HepG2 (cell line): ENCODE data around the gene MUTYH. TPM values are rescaled to one million over a fixed set of nuclear protein-coding genes. Genes with fewer than 3 reads are reported as not detected.

Experiments used
- ATAC-seq: fragments of 200-7000 bp; cut with Tn5 transposase; 3 replicates; pipeline ENCODE4 v1.9.1; 2020; ENCODE audit warnings: mild to moderate bottlenecking, moderate library complexity
- BruUV-seq: library from RNA; stranded (reverse); fragments of 400-500 nt; replicated peaks from 2 replicates; lab custom pipeline; 2021; lab: Mats Ljungman, UMichigan
- CTCF ChIA-PET: fragments of 300-600 bp; formaldehyde crosslinking; extraction: SDS; loops from one replicate; lab custom pipeline; 2021; ENCODE audit warnings: low total read pairs, inconsistent platforms, low intra/inter-chr PET ratio; lab: Yijun Ruan, JAX
- POLR2A ChIA-PET: fragments of 350-600 bp; sonication (Branson Sonifier 250); formaldehyde crosslinking; loops from one replicate; lab custom pipeline; 2020; ENCODE audit warnings: antibody characterized with exemption, inconsistent platforms; lab: Yijun Ruan, JAX
- DNase-seq: peaks from one replicate; pipeline ENCODE4 v3.0.0-alpha.2; 2015; ENCODE audit warnings: low spot score
- FAIRE-seq: peaks from 3 replicates; lab custom pipeline; 2011; peaks lifted over from hg19 to GRCh38; lab: Jason Lieb, UNC
- H2AFZ ChIP-seq: one replicate; pipeline ENCODE4 v1.6.1; 2011; ENCODE audit warnings: low read length, inconsistent platforms
- H3K27ac ChIP-seq: fragments of 300-600 bp; 3 replicates; pipeline ENCODE4 v1.8.0; 2011; ENCODE audit warnings: mixed run types, mild to moderate bottlenecking, mixed read lengths, low read length, inconsistent platforms; ENCODE audit not compliant: insufficient read depth; ENCODE audit errors: extremely low read length
- H3K27me3 ChIP-seq, 2 experiments: fragments of 200-600 bp in 1 of 2; 2 replicates in 1 of 2; 3 replicates in 1 of 2; pipeline versions ENCODE4 v1.6.0 to v1.8.0; 2011; ENCODE audit warnings: low read length in 2 of 2, mild to moderate bottlenecking in 2 of 2, moderate library complexity in 2 of 2, inconsistent platforms in 1 of 2; ENCODE audit not compliant: insufficient read depth in 2 of 2, control insufficient read depth in 1 of 2
- H3K36me3 ChIP-seq, 2 experiments: fragments of 200-600 bp in 1 of 2; replicated peaks in 1 of 2; 2 replicates in 1 of 2; 3 replicates in 1 of 2; pipeline versions ENCODE4 v1.5.1 to v1.8.0; 2011; ENCODE audit warnings: low read length in 2 of 2, inconsistent platforms in 1 of 2; ENCODE audit not compliant: insufficient read depth in 2 of 2, control insufficient read depth in 1 of 2
- H3K4me1 ChIP-seq: 2 replicates; pipeline ENCODE4 v1.5.1; 2012; ENCODE audit warnings: low read length, inconsistent platforms; ENCODE audit not compliant: insufficient read depth
- H3K4me2 ChIP-seq: 2 replicates; pipeline ENCODE4 v1.6.0; 2011; ENCODE audit warnings: low read depth, low read length, inconsistent platforms
- H3K4me3 ChIP-seq, 3 experiments: fragments of 200-600 bp in 1 of 3; sonication (generic), shearing (Covaris generic) in 1 of 3; replicated peaks in 1 of 3; 2 replicates each; pipeline ENCODE4 v1.5.1; 2011 to 2016; ENCODE audit warnings: low read length in 3 of 3, inconsistent platforms in 2 of 3, low read depth in 2 of 3, mild to moderate bottlenecking in 2 of 3, control low read depth in 1 of 3, mixed read lengths in 1 of 3; ENCODE audit not compliant: insufficient read depth in 1 of 3
- H3K79me2 ChIP-seq: one replicate; pipeline ENCODE4 v1.6.1; 2011; ENCODE audit warnings: low read length, inconsistent platforms; ENCODE audit not compliant: insufficient read depth
- H3K9ac ChIP-seq: 2 replicates; pipeline ENCODE4 v1.6.0; 2011; ENCODE audit warnings: mild to moderate bottlenecking, low read depth, low read length, inconsistent platforms; ENCODE audit not compliant: insufficient read depth
- H3K9me3 ChIP-seq: 2 replicates; pipeline ENCODE4 v1.5.1; 2012; ENCODE audit warnings: mild to moderate bottlenecking, low read length
- H4K20me1 ChIP-seq: 2 replicates; pipeline ENCODE4 v1.6.0; 2011; ENCODE audit warnings: inconsistent platforms, mild to moderate bottlenecking, low read length, moderate library complexity; ENCODE audit not compliant: insufficient read depth
- ATF5 ChIP-seq: sonication (generic); formaldehyde crosslinking; IDR thresholded peaks from 2 replicates; pipeline ENCODE4 v1.4.0; 2020; ENCODE audit warnings: mild to moderate bottlenecking, low read depth, missing genetic modification reagents
- CEBPB ChIP-seq: IDR thresholded peaks from 2 replicates; pipeline ENCODE4 v1.6.1; 2011; ENCODE audit warnings: low read depth, low read length, improper control_type of control experiment, borderline replicate concordance
- DMAP1 ChIP-seq: IDR thresholded peaks from 2 replicates; pipeline ENCODE4 v1.6.1; 2016
- FOXA3 ChIP-seq: IDR thresholded peaks from 2 replicates; pipeline ENCODE4 v1.6.1; 2016; ENCODE audit warnings: missing genetic modification reagents, missing compliant biosample characterization
- GATA4 ChIP-seq: sonication (generic); IDR thresholded peaks from 2 replicates; pipeline ENCODE4 v1.6.1; 2016; ENCODE audit warnings: antibody characterized with exemption, low read depth, borderline replicate concordance
- HDAC6 ChIP-seq: fragments of 200-600 bp; sonication (generic); IDR thresholded peaks from 2 replicates; pipeline ENCODE4 v1.7.0; 2017; ENCODE audit warnings: mild to moderate bottlenecking, antibody characterized with exemption, low read length, low read depth
- HNRNPUL1 ChIP-seq: fragments of 200-400 bp; formaldehyde crosslinking; IDR thresholded peaks from 2 replicates; pipeline ENCODE4 v1.6.1; 2017; ENCODE audit warnings: low read depth, mild to moderate bottlenecking, low read length, moderate library complexity
- KAT7 ChIP-seq: IDR thresholded peaks from 2 replicates; pipeline ENCODE4 v1.6.1; 2018; ENCODE audit warnings: borderline replicate concordance, missing compliant biosample characterization
- PHF20 ChIP-seq: sonication (generic); formaldehyde crosslinking; IDR thresholded peaks from 2 replicates; pipeline ENCODE4 v1.5.0; 2020; ENCODE audit warnings: mild to moderate bottlenecking, missing genetic modification reagents
- POLR2AphosphoS2 ChIP-seq: IDR thresholded peaks from 2 replicates; pipeline ENCODE4 v1.6.1; 2011; ENCODE audit warnings: low read depth, low read length, improper control_type of control experiment
- TSC22D2 ChIP-seq: sonication (generic); formaldehyde crosslinking; IDR thresholded peaks from 2 replicates; pipeline ENCODE4 v1.5.1; 2020; ENCODE audit warnings: missing genetic modification reagents, mild to moderate bottlenecking, borderline replicate concordance
- ZBTB49 ChIP-seq: sonication (generic); formaldehyde crosslinking; IDR thresholded peaks from 2 replicates; pipeline ENCODE4 v1.4.0; 2020; ENCODE audit warnings: missing genetic modification reagents, borderline replicate concordance
- ZFY ChIP-seq: sonication (generic); formaldehyde crosslinking; IDR thresholded peaks from 2 replicates; pipeline ENCODE4 v1.4.0; 2020; ENCODE audit warnings: missing genetic modification reagents
- ZNF101 ChIP-seq: sonication (generic); formaldehyde crosslinking; IDR thresholded peaks from 2 replicates; pipeline ENCODE4 v1.4.0; 2020; ENCODE audit warnings: mild to moderate bottlenecking, low read depth, missing genetic modification reagents, borderline replicate concordance
- ZNF281 ChIP-seq: sonication (generic); formaldehyde crosslinking; IDR thresholded peaks from 2 replicates; pipeline ENCODE4 v1.4.0; 2020; ENCODE audit warnings: missing genetic modification reagents, borderline replicate concordance
- ZNF383 ChIP-seq: sonication (generic); formaldehyde crosslinking; IDR thresholded peaks from 2 replicates; pipeline ENCODE4 v1.4.0; 2020; ENCODE audit warnings: missing genetic modification reagents, mild to moderate bottlenecking, borderline replicate concordance
- ZNF589 ChIP-seq: sonication (generic); formaldehyde crosslinking; conservative IDR thresholded peaks from 2 replicates; pipeline ENCODE4 v1.8.0; 2022; ENCODE audit warnings: mild to moderate bottlenecking, moderate library complexity, missing genetic modification reagents
- ZNF747 ChIP-seq: sonication (generic); formaldehyde crosslinking; IDR thresholded peaks from 2 replicates; pipeline ENCODE4 v1.8.1; 2023; ENCODE audit warnings: missing genetic modification reagents, mild to moderate bottlenecking, borderline replicate concordance
- WGBS: methylation state at CpG from one replicate; pipeline ENCODE4 v1.1.6; 2017; ENCODE audit warnings: low lambda C conversion rate; 5-methylcytosine and 5-hydroxymethylcytosine counted together
- in situ Hi-C: cut with HindIII; loops from 2 replicates; pipeline ENCODE4 v1.10.0; 2017; ENCODE audit warnings: low pct_unique_long_range_greater_than_20kb; ENCODE audit not compliant: extremely low pct_ligation_motif_present
- intact Hi-C: fragments of 100-400 bp; cut with micrococcal nuclease; formaldehyde crosslinking; loops from one replicate; pipeline ENCODE4 v1.10.0; 2022; ENCODE audit not compliant: unreplicated experiment
- polyA plus RNA-seq, 8 experiments: library from polyadenylated mRNA; depleted of rRNA in 3 of 8; stranded (reverse) in 7 of 8; unstranded in 1 of 8; fragments of >200 nt; fragmentation: Illumina TruSeq in 4 of 8; extraction: Trizol in 4 of 8; gene quantifications; 2 replicates each; pipeline versions ENCODE4 v1.2.1 to v1.2.3, GENCODE V29; 2011 to 2016; ENCODE audit warnings: low read depth in 4 of 8, missing spikeins in 1 of 8, mixed read lengths in 1 of 8; ENCODE audit not compliant: insufficient read depth in 1 of 8
- total RNA-seq, 5 experiments: library from RNA; depleted of rRNA; stranded (reverse); fragments of >200 nt; fragmentation: Illumina TruSeq; extraction: Trizol; gene quantifications; 2 replicates each; pipeline ENCODE4 v1.2.3, GENCODE V29; 2016; ENCODE audit warnings: low read depth in 1 of 5

MUTYH gene
- total and polyA plus RNA-seq, 2 of the 13 experiments (the other 11 are each of a cell fraction or from before 2014, with no cell fraction given): 16.3 to 17.1 TPM

- peaks cover 13% of the 10 kb centered on the region for H3K4me1 ChIP-seq
- H2AFZ ChIP-seq: no peak overlapping the region
- no peak overlapping the region for H3K4me3 ChIP-seq
- TF ChIP-seq ZNF101 (CRISPR knock-in tag) (no peak), ZNF747 (CRISPR knock-in tag) (no peak), POLR2AphosphoS2 (no peak), HNRNPUL1 (no peak), ZFY (no peak), GATA4 (no peak), ATF5 (CRISPR knock-in tag) (no peak), CEBPB (no peak), ZNF281 (CRISPR knock-in tag) (no peak), HDAC6 (no peak), ZNF589 (no peak), PHF20 (CRISPR knock-in tag) (no peak), DMAP1 (CRISPR knock-in tag) (no peak), ZBTB49 (CRISPR knock-in tag) (no peak), FOXA3 (no peak), ZNF383 (CRISPR knock-in tag) (no peak), TSC22D2 (CRISPR knock-in tag) (no peak), KAT7 (CRISPR knock-in tag) (no peak)
- in situ Hi-C loops (loop anchor here (25.0 kb wide), 1 partner anchor 223 kb away; the partner anchor contains the start of gene NASP), intact Hi-C loops (no loop called here)
- no peaks in the 10 kb centered on the region for H3K27me3 ChIP-seq
- no TSS peak for BruUV-seq
- no peaks in the 10 kb centered on the region for H3K9me3 ChIP-seq
- H3K4me2 ChIP-seq: no peak overlapping the region
- CTCF ChIA-PET: no interaction called here
- no peaks in the 10 kb centered on the region for H4K20me1 ChIP-seq
- no peak overlapping the region for H3K27ac ChIP-seq
- WGBS: 96% methylated on average over 2 of the region's 2 CpGs
- ATAC-seq (no peak), FAIRE-seq (no peak), DNase-seq (no peak)
- no peak overlapping the region for H3K9ac ChIP-seq
- POLR2A ChIA-PET: no interaction called here
- no peaks in the 10 kb centered on the region for H3K79me2 ChIP-seq
- no peaks in the 10 kb centered on the region for H3K36me3 ChIP-seq
Observed at GRCh38 chr1:45364294-45364693, 24.1 kb upstream of the MUTYH start.
